Tibial nerve (tissue), 4 donors: ENCODE results near the gene PTPRU. TPM values are rescaled to one million over a fixed set of nuclear protein-coding genes. Genes with fewer than 3 reads are reported as not detected.

Experiments used
- DNase-seq, 2 donors: peaks; one replicate each; pipeline ENCODE4 v3.0.0-alpha.2; 2019; ENCODE audit warnings: low spot score in 2 of 2
- H3K27ac ChIP-seq, 4 donors: fragments of 200-600 bp; sonication (generic) in 3 of 4; one replicate each; pipeline ENCODE4 v1.5.1; 2017 to 2019; ENCODE audit warnings: mild to moderate bottlenecking in 1 of 4
- H3K27me3 ChIP-seq, 2 donors: fragments of 200-600 bp; sonication (generic) in 1 of 2; one replicate each; pipeline versions ENCODE4 v1.5.1 to v1.6.0; 2017 to 2019
- H3K36me3 ChIP-seq, 3 donors: fragments of 200-600 bp; sonication (generic); one replicate each; pipeline ENCODE4 v1.5.1; 2018 to 2019
- H3K4me1 ChIP-seq, 4 donors: fragments of 200-600 bp; sonication (generic) in 3 of 4; one replicate each; pipeline ENCODE4 v1.5.1; 2017 to 2019
- H3K4me3 ChIP-seq, 4 donors: fragments of 200-600 bp; sonication (generic) in 3 of 4; one replicate each; pipeline ENCODE4 v1.5.1; 2017 to 2019; ENCODE audit warnings: mild to moderate bottlenecking in 1 of 4, moderate library complexity in 1 of 4
- H3K9me3 ChIP-seq, 4 donors: fragments of 200-600 bp; sonication (generic) in 3 of 4; one replicate each; pipeline ENCODE4 v1.5.1; 2017 to 2019
- CTCF ChIP-seq, 5 experiments: fragments of 200-600 bp in 3 of 5; fragments of 450-650 bp in 2 of 5; sonication (generic) in 3 of 5; IDR thresholded peaks; one replicate each; pipeline ENCODE4 v1.5.1; 2016 to 2019; ENCODE audit warnings: antibody characterized with exemption in 5 of 5, mild to moderate bottlenecking in 3 of 5, moderate library complexity in 2 of 5
- EP300 ChIP-seq, 2 donors: sonication (generic); formaldehyde crosslinking; IDR thresholded peaks; one replicate each; pipeline ENCODE4 v1.6.1; 2017; ENCODE audit warnings: antibody characterized with exemption in 2 of 2, mild to moderate bottlenecking in 1 of 2
- POLR2A ChIP-seq, 2 donors: fragments of 450-650 bp; IDR thresholded peaks; one replicate each; pipeline ENCODE4 v1.6.1; 2017; ENCODE audit warnings: antibody characterized with exemption in 2 of 2, mild to moderate bottlenecking in 2 of 2, moderate library complexity in 2 of 2
- WGBS, 2 donors: methylation state at CpG; one replicate each; pipeline ENCODE4 v1.1.5; 2018; 5-methylcytosine and 5-hydroxymethylcytosine counted together
- total RNA-seq, 4 donors: library from RNA; depleted of rRNA; stranded (reverse); fragments of >200 nt; gene quantifications; one replicate each; pipeline ENCODE4 v1.1.0, GENCODE V29; 2016

The PTPRU gene
- total RNA-seq, 4 donors from 2014 or later = 52.1 to 75.6 (median 63.7) TPM

- Histone ChIP-seq H3K27me3 (no peaks in the 10 kb centered on the region), H3K36me3 (no peaks in the 10 kb centered on the region), H3K4me3 (no peak overlapping the region), H3K27ac (no peak overlapping the region), H3K9me3 (no peaks in the 10 kb centered on the region), H3K4me1 (no peaks in the 10 kb centered on the region)
- DNase-seq = no peak
- 53 to 54% methylated on average over 3 of the region's 3 CpGs for WGBS, 2 donors
- TF ChIP-seq EP300 (IDR thresholded peaks at IDR 0.05) (no peak), CTCF (IDR thresholded peaks at IDR 0.05) (no peak), POLR2A (IDR thresholded peaks at IDR 0.05) (no peak)
These were observed 102.7 kb downstream of the PTPRU start for GRCh38 chr1:29338908-29339575.

DNA sequence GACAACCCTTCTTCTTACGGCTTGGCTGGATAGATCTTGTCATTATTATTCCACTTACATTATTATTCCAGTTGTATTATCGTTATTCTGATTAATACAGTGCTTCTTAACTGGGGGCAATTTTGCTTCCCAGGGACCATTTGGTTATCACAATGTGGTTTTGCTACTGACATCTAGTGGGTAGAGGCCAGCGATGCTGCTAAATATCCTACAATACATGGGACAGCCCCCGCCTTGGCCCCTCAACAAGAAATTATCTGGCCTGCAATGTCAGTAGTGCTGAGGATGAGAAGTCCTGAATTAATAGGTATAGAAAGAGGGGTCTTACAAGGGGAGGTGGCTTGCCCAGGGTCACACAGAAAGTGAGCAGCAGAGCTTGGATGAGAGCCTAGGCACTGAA lies 105.6 kb downstream of the PTPRU start:
- 53 to 54% methylated on average over 4 of the region's 4 CpGs for WGBS, 2 donors
- Histone ChIP-seq H3K4me3 (no peak overlapping the region), H3K27me3 (no peaks in the 10 kb centered on the region), H3K27ac (no peak overlapping the region), H3K36me3 (no peaks in the 10 kb centered on the region), H3K4me1 (no peaks in the 10 kb centered on the region), H3K9me3 (no peaks in the 10 kb centered on the region)
- no peak for TF ChIP-seq EP300 (IDR thresholded peaks at IDR 0.05)
- TF ChIP-seq CTCF (IDR thresholded peaks at IDR 0.05) = no peak
- TF ChIP-seq POLR2A (IDR thresholded peaks at IDR 0.05) = no peak
- no peak for DNase-seq

DNA sequence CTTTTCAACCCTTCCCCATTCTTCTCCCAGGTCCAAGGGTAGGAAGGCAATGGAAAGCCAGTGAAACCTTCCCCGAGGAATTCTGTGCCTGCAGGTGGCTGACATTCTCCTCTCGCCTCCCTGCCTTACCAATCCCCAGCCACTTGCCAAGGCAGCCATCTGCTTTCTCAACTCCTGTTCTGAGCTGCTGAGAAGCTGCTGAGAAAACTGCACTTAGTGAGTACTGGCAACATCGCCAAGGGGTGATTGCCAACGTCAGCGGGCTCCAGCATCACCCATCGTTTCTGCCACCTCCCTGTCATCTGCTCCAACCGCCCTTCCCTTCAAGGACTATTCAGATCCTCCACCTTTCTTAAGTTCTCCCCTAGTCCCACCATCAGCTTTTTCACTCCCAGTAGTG lies 106.0 kb downstream of the PTPRU start:
- H3K36me3 ChIP-seq = no peaks in the 10 kb centered on the region
- H3K4me3 ChIP-seq = no peak overlapping the region
- no peaks in the 10 kb centered on the region for H3K4me1 ChIP-seq
- DNase-seq = no peak
- TF ChIP-seq POLR2A (IDR thresholded peaks at IDR 0.05) = no peak
- no peak for TF ChIP-seq CTCF (IDR thresholded peaks at IDR 0.05)
- 70 to 78% methylated on average over 7 of the region's 7 CpGs for whole genome bisulfite sequencing, 2 donors
- no peak overlapping the region for H3K27ac ChIP-seq
- no peaks in the 10 kb centered on the region for H3K27me3 ChIP-seq
- no peaks in the 10 kb centered on the region for H3K9me3 ChIP-seq

DNA sequence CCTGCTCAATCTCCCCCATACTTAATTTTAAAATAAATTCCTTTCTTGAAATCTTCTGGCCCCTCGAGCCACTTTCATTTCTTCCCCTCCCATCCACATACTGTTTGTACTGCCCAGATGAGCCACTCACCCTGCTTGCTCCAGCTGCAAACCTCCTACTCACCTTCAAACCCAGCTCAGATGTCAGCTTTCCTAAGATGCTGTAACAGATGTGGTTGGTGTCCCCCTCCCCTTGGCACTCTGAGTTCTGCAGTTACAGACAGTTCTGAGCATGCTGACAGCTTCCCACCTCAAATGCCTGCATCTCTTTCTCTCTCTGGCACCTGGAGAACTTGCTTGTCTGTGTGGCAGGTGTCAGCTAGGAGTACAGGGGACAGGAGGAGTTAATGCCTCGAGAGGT lies 106.7 kb downstream of the PTPRU start:
- no peak for DNase-seq
- H3K9me3 ChIP-seq = no peaks in the 10 kb centered on the region
- H3K4me3 ChIP-seq = no peak overlapping the region
- H3K27me3 ChIP-seq = no peaks in the 10 kb centered on the region
- H3K36me3 ChIP-seq = no peaks in the 10 kb centered on the region
- 54 to 59% methylated on average over 2 of the region's 2 CpGs for WGBS, 2 donors
- no peak for TF ChIP-seq EP300 (IDR thresholded peaks at IDR 0.05)
- TF ChIP-seq POLR2A (IDR thresholded peaks at IDR 0.05) = no peak
- H3K27ac ChIP-seq = no peak overlapping the region
- H3K4me1 ChIP-seq = no peaks in the 10 kb centered on the region

- no peaks in the 10 kb centered on the region for H3K27me3 ChIP-seq
- TF ChIP-seq CTCF (IDR thresholded peaks at IDR 0.05) (no peak), POLR2A (IDR thresholded peaks at IDR 0.05) (no peak), EP300 (IDR thresholded peaks at IDR 0.05) (no peak)
- no peaks in the 10 kb centered on the region for H3K4me1 ChIP-seq
- H3K9me3 ChIP-seq = no peaks in the 10 kb centered on the region
- no peak overlapping the region for H3K4me3 ChIP-seq
- H3K27ac ChIP-seq = no peak overlapping the region
- DNase-seq = no peak
- H3K36me3 ChIP-seq = no peaks in the 10 kb centered on the region
- WGBS, 2 donors = 63 to 73% methylated on average over 4 of the region's 4 CpGs
These were observed 107.2 kb downstream of the PTPRU start for GRCh38 chr1:29343476-29343875.

DNA sequence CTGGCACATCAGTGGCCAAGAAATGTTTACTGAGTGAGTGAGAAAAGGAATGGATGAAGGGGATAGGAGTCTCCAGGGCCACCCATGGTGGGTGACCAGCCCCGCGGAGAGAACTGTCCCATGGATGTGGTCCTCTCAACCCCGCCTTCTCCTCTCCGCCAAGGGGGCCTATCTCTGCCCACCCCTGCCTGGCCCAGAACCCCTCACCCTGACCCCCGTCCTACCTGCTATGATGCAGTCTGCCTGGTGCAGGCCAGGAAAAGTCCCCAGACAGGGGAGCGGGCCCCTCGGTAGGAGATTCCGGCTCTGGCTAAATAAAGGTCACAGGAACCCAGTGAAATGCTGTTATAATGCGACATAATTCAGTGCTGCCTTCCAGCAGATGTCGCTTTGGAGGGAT lies 107.6 kb downstream of the PTPRU start:
- Histone ChIP-seq H3K36me3 (no peaks in the 10 kb centered on the region), H3K4me3 (no peak overlapping the region), H3K27me3 (no peaks in the 10 kb centered on the region), H3K9me3 (no peaks in the 10 kb centered on the region), H3K27ac (no peak overlapping the region), H3K4me1 (no peaks in the 10 kb centered on the region)
- no peak for DNase-seq
- 53 to 58% methylated on average over 10 of the region's 10 CpGs for WGBS, 2 donors
- TF ChIP-seq CTCF (IDR thresholded peaks at IDR 0.05) (no peak), POLR2A (IDR thresholded peaks at IDR 0.05) (no peak), EP300 (IDR thresholded peaks at IDR 0.05) (no peak)
